PFSK-1 (cell line): ENCODE measurements around the gene MAGI2.

Source experiments
- POLR2AphosphoS5 ChIP-seq: IDR thresholded peaks from 2 replicates; pipeline ENCODE4 v1.6.1; 2012; ENCODE audit warnings: low read depth, mild to moderate bottlenecking, control low read depth, low read length, moderate library complexity
- TAF1 ChIP-seq: IDR thresholded peaks from 2 replicates; pipeline ENCODE4 v1.6.1; 2012; ENCODE audit warnings: low read length, control low read depth, borderline replicate concordance; ENCODE audit not compliant: insufficient read depth

DNA sequence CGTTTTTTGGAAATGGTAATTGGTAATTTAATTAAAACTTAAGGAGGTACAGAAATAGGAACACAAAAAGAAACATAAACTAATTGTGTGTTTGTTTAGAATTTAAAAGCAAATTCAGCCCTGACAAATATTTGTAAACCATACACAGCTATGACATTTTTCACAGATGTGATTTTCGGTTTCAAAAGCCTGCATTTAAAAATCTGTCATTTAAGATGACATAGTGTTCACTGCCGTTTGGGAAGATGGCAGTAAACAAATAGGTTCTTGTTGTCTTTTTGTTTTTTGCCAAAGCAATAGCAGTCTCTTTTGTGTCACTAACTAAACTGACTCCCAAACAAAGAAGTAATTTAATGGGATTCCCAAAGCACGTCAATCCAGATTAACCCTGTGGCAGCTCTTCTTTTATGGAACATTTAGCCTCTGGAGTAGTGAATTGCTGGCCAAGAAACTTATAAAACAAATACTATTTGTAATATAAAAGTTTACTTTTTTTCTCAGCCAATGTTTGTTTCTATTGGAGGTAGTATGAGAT lies 957.3 kb downstream of the MAGI2 start:
- no peak for TF ChIP-seq TAF1
- no peak for TF ChIP-seq POLR2AphosphoS5
